Inflammatory macrophage (primary cell): ENCODE results near the gene PLCH2.

Source experiments
- DNase-seq, 2 donors: peaks; one replicate each; pipeline ENCODE4 v3.0.0-alpha.2; 2020 to 2022

Gene PLCH2

GRCh38 chr1:2463396-2463795 is 12.7 kb upstream of the PLCH2 start:
- DNase-seq = no peak

GRCh38 chr1:2465371-2466269 is 10.5 kb upstream of the PLCH2 start:
- no peak for DNase-seq

GRCh38 chr1:2466270-2466665 is 9.8 kb upstream of the PLCH2 start:
- no peak for DNase-seq

GRCh38 chr1:2466958-2467554 is 9.0 kb upstream of the PLCH2 start:
- no peak for DNase-seq

- no peak for DNase-seq
Measured at GRCh38 chr1:2468041-2468472, 8.0 kb upstream of the PLCH2 start.

- no peak for DNase-seq
Measured at GRCh38 chr1:2468540-2468939, 7.5 kb upstream of the PLCH2 start.

- no peak for DNase-seq
Measured at GRCh38 chr1:2469103-2469940, 6.8 kb upstream of the PLCH2 start.

GRCh38 chr1:2470290-2471158 is 5.6 kb upstream of the PLCH2 start:
- DNase-seq = no peak

GRCh38 chr1:2471159-2471471 is 5.0 kb upstream of the PLCH2 start:
- DNase-seq = no peak

- DNase-seq = no peak
Measured at GRCh38 chr1:2471587-2472001, 4.5 kb upstream of the PLCH2 start.

- no peak for DNase-seq
Measured at GRCh38 chr1:2472109-2472508, 4.0 kb upstream of the PLCH2 start.

GRCh38 chr1:2472561-2473177 is 3.4 kb upstream of the PLCH2 start:
- DNase-seq = no peak

- no peak for DNase-seq
Measured at GRCh38 chr1:2473198-2473597, 2.9 kb upstream of the PLCH2 start.

- no peak for DNase-seq
Measured at GRCh38 chr1:2474104-2474844, 1.8 kb upstream of the PLCH2 start.

GRCh38 chr1:2474933-2475371 is 1.1 kb upstream of the PLCH2 start:
- DNase-seq = no peak

GRCh38 chr1:2475571-2475970 is 518 bp upstream of the PLCH2 start:
- no peak for DNase-seq

GRCh38 chr1:2477309-2477708 is 1.2 kb downstream of the PLCH2 start:
- no peak for DNase-seq

- DNase-seq = no peak
Measured at GRCh38 chr1:2477791-2478499, 1.9 kb downstream of the PLCH2 start.

- DNase-seq = no peak
Measured at GRCh38 chr1:2479186-2479585, 3.1 kb downstream of the PLCH2 start.

- DNase-seq = no peak
Measured at GRCh38 chr1:2479618-2480017, 3.5 kb downstream of the PLCH2 start.
